OCI-LY3 (cell line): ENCODE data around the gene CLCN3.

Experiments used
- H2AFZ ChIP-seq: fragments of 200-600, 300-600 bp; shearing (Covaris generic); 2 replicates; pipeline ENCODE4 v1.6.0; 2014; ENCODE audit warnings: antibody characterized with exemption, low read depth, low read length
- H3K27ac ChIP-seq: fragments of 200-600, 300-600 bp; sonication (generic); 2 replicates; pipeline ENCODE4 v1.5.1; 2014; ENCODE audit warnings: mild to moderate bottlenecking, low read length, moderate library complexity, mixed read lengths
- H3K27me3 ChIP-seq: fragments of 200-600, 300-600 bp; sonication (generic); 2 replicates; pipeline ENCODE4 v1.6.1; 2014; ENCODE audit warnings: low read depth, low read length, mixed read lengths
- H3K36me3 ChIP-seq: fragments of 200-600, 300-600 bp; sonication (generic); replicated peaks from 2 replicates; pipeline ENCODE3; 2014; ENCODE audit warnings: low read depth, low read length, mixed read lengths
- H3K4me1 ChIP-seq: fragments of 300-600, 200-600 bp; sonication (generic); 2 replicates; pipeline ENCODE4 v1.6.1; 2014; ENCODE audit warnings: low read length, mixed read lengths
- H3K4me2 ChIP-seq: fragments of 200-600, 300-600 bp; sonication (generic); 2 replicates; pipeline ENCODE4 v1.6.1; 2014; ENCODE audit warnings: low read length, mixed read lengths
- H3K4me3 ChIP-seq: fragments of 300-600, 200-600 bp; sonication (generic); 2 replicates; pipeline ENCODE4 v1.5.1; 2014; ENCODE audit warnings: antibody characterized with exemption, mild to moderate bottlenecking, low read length, moderate library complexity
- H3K79me2 ChIP-seq: fragments of 300-600, 200-600 bp; shearing (Covaris generic); 2 replicates; pipeline ENCODE4 v1.6.1; 2014; ENCODE audit warnings: mild to moderate bottlenecking, low read length, mixed read lengths
- H3K9ac ChIP-seq: fragments of 300-600, 200-600 bp; shearing (Covaris generic); 2 replicates; pipeline ENCODE4 v1.6.0; 2014; ENCODE audit warnings: mild to moderate bottlenecking, low read length, moderate library complexity
- H3K9me3 ChIP-seq: fragments of 200-600, 300-600 bp; shearing (Covaris generic); 2 replicates; pipeline ENCODE4 v1.6.1; 2014; ENCODE audit warnings: low read length, mixed read lengths; ENCODE audit not compliant: insufficient read depth
- H4K20me1 ChIP-seq: fragments of 200-600, 300-600 bp; sonication (generic); 2 replicates; pipeline ENCODE4 v1.6.1; 2016; ENCODE audit warnings: low read length, mixed read lengths; ENCODE audit not compliant: insufficient read depth
- CTCF ChIP-seq: fragments of 200-600, 300-600 bp; sonication (generic); IDR thresholded peaks from 2 replicates; pipeline ENCODE4 v1.5.1; 2014; ENCODE audit warnings: antibody characterized with exemption, low read length, low read depth
- EZH2phosphoT487 ChIP-seq: fragments of 200-600 bp; shearing (Covaris generic); IDR thresholded peaks from 2 replicates; pipeline ENCODE4 v1.6.1; 2018; ENCODE audit warnings: antibody characterized with exemption, mixed run types, low read depth

Gene CLCN3

GRCh38 chr4:169662206-169662605 is 41.8 kb downstream of the CLCN3 start:
- Histone ChIP-seq H3K4me2 (no peak overlapping the region), H3K36me3 (peaks cover 3% of the 10 kb centered on the region)

GRCh38 chr4:169663402-169663801 is 43.0 kb downstream of the CLCN3 start:
- TF ChIP-seq CTCF = no peak
- TF ChIP-seq EZH2phosphoT487 = no peak
- Histone ChIP-seq H3K4me3 (no peak overlapping the region), H3K36me3 (peaks cover 3% of the 10 kb centered on the region), H2AFZ (no peak overlapping the region), H3K9ac (no peak overlapping the region), H3K4me2 (no peak overlapping the region), H3K79me2 (peaks cover 8% of the 10 kb centered on the region; the same call in 1 of the 2 replicates), H3K9me3 (no peaks in the 10 kb centered on the region), H4K20me1 (no peaks in the 10 kb centered on the region), H3K4me1 (peaks cover 16% of the 10 kb centered on the region), H3K27ac (no peak overlapping the region), H3K27me3 (no peaks in the 10 kb centered on the region)

More at GRCh38 chr4:169662206-169662605, 41.8 kb downstream of the CLCN3 start:
- Histone ChIP-seq H3K9me3 (no peaks in the 10 kb centered on the region), H2AFZ (no peak overlapping the region), H3K4me1 (peaks cover 16% of the 10 kb centered on the region), H3K27ac (no peak overlapping the region), H3K4me3 (no peak overlapping the region), H3K27me3 (no peaks in the 10 kb centered on the region), H4K20me1 (no peaks in the 10 kb centered on the region), H3K9ac (no peak overlapping the region), H3K79me2 (peaks cover 6% of the 10 kb centered on the region; the same call in 1 of the 2 replicates)
- TF ChIP-seq CTCF (no peak), EZH2phosphoT487 (no peak)

GRCh38 chr4:169663831-169664230 is 43.5 kb downstream of the CLCN3 start:
- H3K79me2 ChIP-seq = peaks cover 9% of the 10 kb centered on the region; the same call in 1 of the 2 replicates
- H4K20me1 ChIP-seq = no peaks in the 10 kb centered on the region
- H3K4me1 ChIP-seq = peaks cover 14% of the 10 kb centered on the region
- H3K36me3 ChIP-seq = peaks cover 5% of the 10 kb centered on the region
- no peak overlapping the region for H3K4me3 ChIP-seq
- no peaks in the 10 kb centered on the region for H3K9me3 ChIP-seq
- H3K27me3 ChIP-seq = no peaks in the 10 kb centered on the region
- no peak overlapping the region for H2AFZ ChIP-seq
- H3K27ac ChIP-seq = no peak overlapping the region
- H3K4me2 ChIP-seq = no peak overlapping the region
- no peak for TF ChIP-seq EZH2phosphoT487
- H3K9ac ChIP-seq = no peak overlapping the region

GRCh38 chr4:169664615-169665014 is 44.2 kb downstream of the CLCN3 start:
- Histone ChIP-seq H3K4me3 (no peak overlapping the region), H3K4me2 (no peak overlapping the region), H3K79me2 (peaks cover 3% of the 10 kb centered on the region; the same call in 1 of the 2 replicates), H3K27ac (no peak overlapping the region), H3K9me3 (no peaks in the 10 kb centered on the region), H3K36me3 (peaks cover 5% of the 10 kb centered on the region), H3K9ac (no peak overlapping the region), H2AFZ (no peak overlapping the region), H4K20me1 (no peaks in the 10 kb centered on the region), H3K27me3 (no peaks in the 10 kb centered on the region), H3K4me1 (peaks cover 6% of the 10 kb centered on the region)
- TF ChIP-seq CTCF (no peak), EZH2phosphoT487 (no peak)
